ENCODE results near the gene TSPEAR.

The TSPEAR gene

GRCh38 chr21:44667612-44668011, 43.8 kb downstream of the TSPEAR start:
- TF ChIP-seq FOXP2 (optimal IDR thresholded peaks at IDR 0.05; ENCODE audit: borderline replicate concordance, extremely low read depth, extremely low read length, insufficient read depth) (no peak), TAF1 (IDR thresholded peaks at IDR 0.05; ENCODE audit: borderline replicate concordance, insufficient read depth, low read length) (no peak), SIN3A (IDR thresholded peaks at IDR 0.05; ENCODE audit: borderline replicate concordance, insufficient read depth, low read length) (no peak), POLR2AphosphoS5 (IDR thresholded peaks at IDR 0.05; ENCODE audit: low read depth, low read length) (no peak)
- TF ChIP-seq, protein P1, sequence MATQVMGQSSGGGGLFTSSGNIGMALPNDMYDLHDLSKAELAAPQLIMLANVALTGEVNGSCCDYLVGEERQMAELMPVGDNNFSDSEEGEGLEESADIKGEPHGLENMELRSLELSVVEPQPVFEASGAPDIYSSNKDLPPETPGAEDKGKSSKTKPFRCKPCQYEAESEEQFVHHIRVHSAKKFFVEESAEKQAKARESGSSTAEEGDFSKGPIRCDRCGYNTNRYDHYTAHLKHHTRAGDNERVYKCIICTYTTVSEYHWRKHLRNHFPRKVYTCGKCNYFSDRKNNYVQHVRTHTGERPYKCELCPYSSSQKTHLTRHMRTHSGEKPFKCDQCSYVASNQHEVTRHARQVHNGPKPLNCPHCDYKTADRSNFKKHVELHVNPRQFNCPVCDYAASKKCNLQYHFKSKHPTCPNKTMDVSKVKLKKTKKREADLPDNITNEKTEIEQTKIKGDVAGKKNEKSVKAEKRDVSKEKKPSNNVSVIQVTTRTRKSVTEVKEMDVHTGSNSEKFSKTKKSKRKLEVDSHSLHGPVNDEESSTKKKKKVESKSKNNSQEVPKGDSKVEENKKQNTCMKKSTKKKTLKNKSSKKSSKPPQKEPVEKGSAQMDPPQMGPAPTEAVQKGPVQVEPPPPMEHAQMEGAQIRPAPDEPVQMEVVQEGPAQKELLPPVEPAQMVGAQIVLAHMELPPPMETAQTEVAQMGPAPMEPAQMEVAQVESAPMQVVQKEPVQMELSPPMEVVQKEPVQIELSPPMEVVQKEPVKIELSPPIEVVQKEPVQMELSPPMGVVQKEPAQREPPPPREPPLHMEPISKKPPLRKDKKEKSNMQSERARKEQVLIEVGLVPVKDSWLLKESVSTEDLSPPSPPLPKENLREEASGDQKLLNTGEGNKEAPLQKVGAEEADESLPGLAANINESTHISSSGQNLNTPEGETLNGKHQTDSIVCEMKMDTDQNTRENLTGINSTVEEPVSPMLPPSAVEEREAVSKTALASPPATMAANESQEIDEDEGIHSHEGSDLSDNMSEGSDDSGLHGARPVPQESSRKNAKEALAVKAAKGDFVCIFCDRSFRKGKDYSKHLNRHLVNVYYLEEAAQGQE (IDR thresholded peaks at IDR 0.05; ENCODE audit: insufficient read depth in 1 of 2, low read depth in 2 of 2, low read length in 2 of 2), result no peak

DNA sequence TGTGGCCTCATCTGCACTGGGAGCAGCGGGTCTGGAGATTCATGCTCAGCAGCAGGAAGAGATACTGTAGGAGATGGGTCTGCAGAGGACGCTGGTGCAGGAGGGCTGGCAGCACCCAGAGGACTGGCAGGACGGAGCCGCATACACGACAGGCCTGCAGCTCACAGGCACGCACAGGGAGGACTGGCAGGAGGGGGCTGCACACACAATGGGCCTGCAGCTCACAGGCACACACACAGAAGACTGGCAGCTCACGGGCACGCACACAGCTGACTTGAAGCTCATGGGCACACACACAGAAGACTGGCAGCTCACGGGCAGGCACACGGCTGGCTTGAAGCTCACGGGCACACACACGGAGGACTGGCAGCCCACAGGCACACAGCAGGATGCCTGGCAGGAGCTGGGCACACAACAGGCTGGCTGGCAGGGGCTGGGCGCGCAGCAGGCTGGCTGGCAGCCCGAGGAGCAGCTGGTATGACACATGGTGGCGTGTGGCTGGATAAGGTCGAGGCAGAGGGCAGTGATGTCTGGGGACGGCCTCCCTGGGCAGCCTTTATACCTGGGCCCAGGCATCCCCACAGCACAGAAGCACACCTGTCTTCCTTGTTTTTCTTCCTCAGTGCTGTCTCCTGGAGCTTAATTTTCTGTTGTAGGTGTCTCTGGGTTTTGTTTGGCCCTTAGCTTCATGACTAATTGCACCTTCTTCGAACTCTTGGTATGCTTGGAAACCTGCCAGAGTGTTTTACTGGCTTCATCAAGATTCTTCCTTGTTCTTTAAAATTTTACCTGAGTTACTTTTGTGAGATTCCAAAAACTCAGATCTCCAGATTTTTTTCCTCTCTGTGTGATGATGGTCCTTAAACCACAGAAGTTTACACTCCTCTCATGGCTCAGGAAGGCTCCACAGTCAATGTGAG, 44.7 kb downstream of the TSPEAR start, which contains the start of gene KRTAP12-2:
KRTAP12-2 (minus strand) TSS at position 527 of the 920 bp plus-strand sequence; CDS start at position 486, 41 bp downstream.
- TF ChIP-seq SIN3A (IDR thresholded peaks at IDR 0.05; ENCODE audit: borderline replicate concordance, insufficient read depth, low read length) (no peak), POLR2AphosphoS5 (IDR thresholded peaks at IDR 0.05; ENCODE audit: low read depth, low read length) (no peak)

GRCh38 chr21:44664691-44665090, 46.7 kb downstream of the TSPEAR start:
- TF ChIP-seq TAF1 (IDR thresholded peaks at IDR 0.05; ENCODE audit: borderline replicate concordance, insufficient read depth, low read length) (no peak), SIN3A (IDR thresholded peaks at IDR 0.05; ENCODE audit: borderline replicate concordance, insufficient read depth, low read length) (no peak), FOXP2 (optimal IDR thresholded peaks at IDR 0.05; ENCODE audit: borderline replicate concordance, extremely low read depth, extremely low read length, insufficient read depth) (no peak), POLR2AphosphoS5 (IDR thresholded peaks at IDR 0.05; ENCODE audit: low read depth, low read length) (no peak)
- TF ChIP-seq, protein P1 (IDR thresholded peaks at IDR 0.05; ENCODE audit: insufficient read depth in 1 of 2, low read depth in 2 of 2, low read length in 2 of 2), result no peak

- TF ChIP-seq POLR2AphosphoS5 (IDR thresholded peaks at IDR 0.05; ENCODE audit: low read depth, low read length) (no peak), SIN3A (IDR thresholded peaks at IDR 0.05; ENCODE audit: borderline replicate concordance, insufficient read depth, low read length) (no peak), TAF1 (IDR thresholded peaks at IDR 0.05; ENCODE audit: borderline replicate concordance, insufficient read depth, low read length) (no peak), FOXP2 (optimal IDR thresholded peaks at IDR 0.05; ENCODE audit: borderline replicate concordance, extremely low read depth, extremely low read length, insufficient read depth) (no peak)
- TF ChIP-seq, protein P1 (IDR thresholded peaks at IDR 0.05; ENCODE audit: insufficient read depth in 1 of 2, low read depth in 2 of 2, low read length in 2 of 2), result no peak
Measured at GRCh38 chr21:44658913-44659595, 52.3 kb downstream of the TSPEAR start.

DNA sequence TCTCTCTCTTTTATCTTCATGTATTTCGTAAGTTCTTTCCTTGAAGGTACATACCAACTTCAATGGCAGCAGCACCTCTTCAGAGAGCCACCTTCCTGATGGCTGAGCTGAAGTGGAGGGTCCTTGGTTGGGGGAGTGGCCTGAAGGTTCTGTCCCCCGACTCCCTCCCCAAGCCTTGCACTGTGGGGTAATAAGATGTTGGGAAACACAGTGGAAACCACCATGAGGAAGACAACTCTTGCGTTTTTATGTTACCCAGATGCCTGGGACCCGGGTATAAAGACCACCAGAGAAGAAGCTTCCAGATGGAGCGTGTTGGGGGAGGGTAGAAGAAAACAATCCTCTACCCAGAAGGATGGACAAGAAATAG, 52.8 kb downstream of the TSPEAR start:
- TF ChIP-seq FOXP2 (optimal IDR thresholded peaks at IDR 0.05; ENCODE audit: borderline replicate concordance, extremely low read depth, extremely low read length, insufficient read depth) (no peak), TAF1 (IDR thresholded peaks at IDR 0.05; ENCODE audit: borderline replicate concordance, insufficient read depth, low read length) (no peak), POLR2AphosphoS5 (IDR thresholded peaks at IDR 0.05; ENCODE audit: low read depth, low read length) (no peak), SIN3A (IDR thresholded peaks at IDR 0.05; ENCODE audit: borderline replicate concordance, insufficient read depth, low read length) (no peak)
- TF ChIP-seq, protein P1 (IDR thresholded peaks at IDR 0.05; ENCODE audit: insufficient read depth in 1 of 2, low read depth in 2 of 2, low read length in 2 of 2), result no peak

Data from PFSK-1 (cell line).